Stimulated activated CD4-positive, alpha-beta T cell treated with anti-CD3 and anti-CD28 coated beads, Interleukin-4, amount 100 ng/mL, for 24 hours (primary cell): ENCODE results near the gene TUBGCP6.
"Not testable (repeated sequence)": the region's sequence is repeated elsewhere in the genome, so short reads cannot be mapped to it uniquely, and the experiment has no call there.

Source experiments
- DNase-seq: peaks from one replicate; pipeline ENCODE4 v3.0.0-alpha.2; 2020

The TUBGCP6 gene

GRCh38 chr22:50208430-50208938 lies 36.3 kb downstream of the TUBGCP6 start:
- no peak for DNase-seq

- no peak for DNase-seq
These were observed 37.3 kb downstream of the TUBGCP6 start for GRCh38 chr22:50207383-50208140.

- DNase-seq, result no peak
These were observed 38.2 kb downstream of the TUBGCP6 start for GRCh38 chr22:50206599-50206998.

GRCh38 chr22:50205781-50206569 lies 38.8 kb downstream of the TUBGCP6 start:
- no peak for DNase-seq

- DNase-seq, result not testable (repeated sequence)
These were observed 39.8 kb downstream of the TUBGCP6 start for GRCh38 chr22:50204998-50205397.

- DNase-seq, result no peak
These were observed 40.3 kb downstream of the TUBGCP6 start for GRCh38 chr22:50204571-50204970.

GRCh38 chr22:50203288-50203687 lies 41.5 kb downstream of the TUBGCP6 start:
- no peak for DNase-seq

GRCh38 chr22:50202130-50202666 lies 42.6 kb downstream of the TUBGCP6 start:
- no peak for DNase-seq

GRCh38 chr22:50201191-50202129 lies 43.4 kb downstream of the TUBGCP6 start:
- DNase-seq, result no peak

- DNase-seq, result peak; percentile 93
These were observed 44.2 kb downstream of the TUBGCP6 start, which contains the start of gene SELENOO for GRCh38 chr22:50200461-50201190. TSS of gene SELENOO (plus strand) at chr22:50201011. CDS start at chr22:50201037, 26 bp downstream.

- no peak for DNase-seq
These were observed 44.9 kb downstream of the TUBGCP6 start for GRCh38 chr22:50199829-50200460.

GRCh38 chr22:50199251-50199721 lies 45.5 kb downstream of the TUBGCP6 start:
- DNase-seq, result no peak

GRCh38 chr22:50198624-50199017 lies 46.2 kb downstream of the TUBGCP6 start:
- DNase-seq, result no peak

- DNase-seq, result no peak
These were observed 46.8 kb downstream of the TUBGCP6 start for GRCh38 chr22:50197856-50198623.

GRCh38 chr22:50197000-50197800 lies 47.6 kb downstream of the TUBGCP6 start:
- no peak for DNase-seq

GRCh38 chr22:50196256-50196655 lies 48.6 kb downstream of the TUBGCP6 start:
- no peak for DNase-seq

- DNase-seq, result no peak
These were observed 50.6 kb downstream of the TUBGCP6 start for GRCh38 chr22:50194037-50194805.

- DNase-seq, result no peak
These were observed 51.2 kb downstream of the TUBGCP6 start for GRCh38 chr22:50193621-50194020.
